AG04450 (cell line): ENCODE results near the gene PTPRQ. TPM values are rescaled to one million over a fixed set of nuclear protein-coding genes. Genes with fewer than 3 reads are reported as not detected.

Experiments used
- CTCF ChIA-PET: fragments of 300-600, 350-600 bp; formaldehyde crosslinking; extraction: SDS; loops from one replicate; lab custom pipeline; 2022; ENCODE audit warnings: antibody characterized with exemption, inconsistent platforms; lab: Charles Lee
- POLR2A ChIA-PET: fragments of 350-600 bp; formaldehyde crosslinking; extraction: SDS; loops from one replicate; lab custom pipeline; 2021; ENCODE audit warnings: antibody characterized with exemption, inconsistent platforms; lab: Yijun Ruan, JAX
- DNase-seq: peaks from one replicate; pipeline ENCODE4 v3.0.0-alpha.2; 2011; ENCODE audit warnings: low read depth, low spot score
- H3K27ac ChIP-seq: one replicate; pipeline ENCODE4 v1.5.1; 2012; ENCODE audit warnings: low read depth, low read length, control low read depth
- H3K27me3 ChIP-seq: one replicate; pipeline ENCODE4 v1.6.0; 2012; ENCODE audit warnings: low read length; ENCODE audit not compliant: control insufficient read depth, insufficient read depth
- H3K4me3 ChIP-seq: 2 replicates; pipeline ENCODE4 v1.5.1; 2011; ENCODE audit warnings: mild to moderate bottlenecking, low read depth, low read length, control low read depth
- H3K9me3 ChIP-seq: 2 replicates; pipeline ENCODE4 v1.5.1; 2012; ENCODE audit warnings: low read length; ENCODE audit not compliant: control insufficient read depth, insufficient read depth
- polyA plus RNA-seq: library from polyadenylated mRNA; depleted of rRNA; stranded (reverse); fragments of >200 nt; gene quantifications from 2 replicates; pipeline ENCODE4 v1.2.3, GENCODE V29; 2011
- TF ChIP-seq, protein P1 (sequence below): IDR thresholded peaks from 2 replicates; pipeline ENCODE4 v1.5.1; 2011; ENCODE audit warnings: low read depth, low read length, control low read depth, inconsistent platforms

Gene PTPRQ
- polyA plus RNA-seq, 1 experiment = 1.1 TPM

- TF ChIP-seq, protein P1, sequence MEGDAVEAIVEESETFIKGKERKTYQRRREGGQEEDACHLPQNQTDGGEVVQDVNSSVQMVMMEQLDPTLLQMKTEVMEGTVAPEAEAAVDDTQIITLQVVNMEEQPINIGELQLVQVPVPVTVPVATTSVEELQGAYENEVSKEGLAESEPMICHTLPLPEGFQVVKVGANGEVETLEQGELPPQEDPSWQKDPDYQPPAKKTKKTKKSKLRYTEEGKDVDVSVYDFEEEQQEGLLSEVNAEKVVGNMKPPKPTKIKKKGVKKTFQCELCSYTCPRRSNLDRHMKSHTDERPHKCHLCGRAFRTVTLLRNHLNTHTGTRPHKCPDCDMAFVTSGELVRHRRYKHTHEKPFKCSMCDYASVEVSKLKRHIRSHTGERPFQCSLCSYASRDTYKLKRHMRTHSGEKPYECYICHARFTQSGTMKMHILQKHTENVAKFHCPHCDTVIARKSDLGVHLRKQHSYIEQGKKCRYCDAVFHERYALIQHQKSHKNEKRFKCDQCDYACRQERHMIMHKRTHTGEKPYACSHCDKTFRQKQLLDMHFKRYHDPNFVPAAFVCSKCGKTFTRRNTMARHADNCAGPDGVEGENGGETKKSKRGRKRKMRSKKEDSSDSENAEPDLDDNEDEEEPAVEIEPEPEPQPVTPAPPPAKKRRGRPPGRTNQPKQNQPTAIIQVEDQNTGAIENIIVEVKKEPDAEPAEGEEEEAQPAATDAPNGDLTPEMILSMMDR = no peak
- H3K9me3 ChIP-seq = no peaks in the 10 kb centered on the region
- no peak for DNase-seq
- H3K27ac ChIP-seq = no peak overlapping the region
- POLR2A ChIA-PET = no interaction called here
- CTCF ChIA-PET = no interaction called here
- no peaks in the 10 kb centered on the region for H3K27me3 ChIP-seq
- no peak overlapping the region for H3K4me3 ChIP-seq
Observed at GRCh38 chr12:80698847-80699542, 255.0 kb downstream of the PTPRQ start.

DNA sequence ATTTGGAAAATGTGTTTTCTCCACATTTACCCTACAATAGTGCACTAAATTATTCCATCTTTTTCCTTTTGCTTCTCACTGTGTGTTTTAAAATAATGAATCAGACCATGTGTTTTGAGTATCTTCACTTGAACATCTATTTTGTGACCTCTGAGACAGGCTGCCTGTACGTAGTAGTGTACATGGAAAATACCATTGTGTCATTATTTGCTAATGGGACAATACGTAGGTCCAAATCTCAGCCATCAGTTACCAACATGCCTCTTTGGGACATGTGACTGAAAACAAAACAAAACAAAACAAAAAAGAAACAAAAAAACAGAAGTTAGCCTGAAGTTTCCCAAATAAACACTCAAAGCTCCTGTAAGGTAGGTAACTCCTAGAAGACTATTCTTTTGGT lies 256.3 kb downstream of the PTPRQ start:
- Histone ChIP-seq H3K9me3 (no peaks in the 10 kb centered on the region), H3K27ac (no peak overlapping the region), H3K27me3 (no peaks in the 10 kb centered on the region), H3K4me3 (no peak overlapping the region)
- CTCF ChIA-PET = no interaction called here
- no peak for DNase-seq
- TF ChIP-seq, protein P1 = no peak
- POLR2A ChIA-PET = no interaction called here

DNA sequence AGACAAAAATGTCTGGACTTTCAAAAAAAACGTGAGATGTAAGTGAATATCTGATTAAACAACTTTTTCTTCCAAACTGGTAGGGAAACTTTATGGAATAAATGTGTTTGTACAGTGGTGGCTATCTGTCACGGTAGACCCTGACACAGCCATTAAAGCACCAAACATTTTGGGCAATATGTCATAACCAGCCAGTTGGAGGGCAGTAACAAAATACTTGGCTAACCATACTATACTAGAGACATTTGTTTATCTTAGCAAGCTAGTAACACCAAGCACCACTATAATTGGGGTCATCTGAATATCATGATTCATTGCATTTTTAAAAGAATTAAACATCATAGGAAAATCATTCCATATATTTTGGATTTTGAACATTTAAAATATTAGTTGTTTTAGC lies 257.4 kb downstream of the PTPRQ start:
- TF ChIP-seq, protein P1 = no peak
- Histone ChIP-seq H3K27ac (no peak overlapping the region), H3K4me3 (no peak overlapping the region), H3K9me3 (no peaks in the 10 kb centered on the region), H3K27me3 (no peaks in the 10 kb centered on the region)
- POLR2A ChIA-PET = no interaction called here
- CTCF ChIA-PET = no interaction called here
- DNase-seq = no peak

GRCh38 chr12:80702889-80703805 lies 259.1 kb downstream of the PTPRQ start:
- Histone ChIP-seq H3K27ac (peak overlapping the region; percentile 41), H3K27me3 (no peaks in the 10 kb centered on the region), H3K4me3 (peak overlapping the region; percentile 14; the same call in 1 of the 2 replicates), H3K9me3 (peaks cover 6% of the 10 kb centered on the region; the same call in 1 of the 2 replicates)
- DNase-seq = peak; percentile 16
- ChIA-PET POLR2A (no interaction called here), CTCF (no interaction called here)
- TF ChIP-seq, protein P1 = no peak

DNA sequence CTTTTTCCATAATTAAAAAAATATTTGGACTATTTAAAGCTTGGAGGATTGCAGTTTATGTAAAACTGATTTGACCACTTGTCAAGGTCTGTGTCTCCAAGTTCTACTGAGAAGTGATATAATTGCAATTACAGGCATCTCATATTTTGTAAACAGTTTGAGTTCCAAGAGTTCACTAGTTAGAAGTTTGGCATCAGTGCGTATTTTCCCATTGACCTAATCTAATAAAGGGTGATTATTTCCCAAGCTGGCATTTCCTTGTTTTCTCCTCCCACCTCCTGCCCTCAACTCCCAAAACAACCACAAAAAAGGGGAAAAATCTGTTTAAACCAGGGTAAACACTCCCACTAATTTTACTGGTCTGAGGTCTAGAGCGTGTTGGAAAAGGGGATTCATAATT lies 260.4 kb downstream of the PTPRQ start:
- no peak for DNase-seq
- H3K27me3 ChIP-seq = no peaks in the 10 kb centered on the region
- CTCF ChIA-PET = no interaction called here
- TF ChIP-seq, protein P1 = no peak
- no peak overlapping the region for H3K27ac ChIP-seq
- H3K4me3 ChIP-seq = no peak overlapping the region
- POLR2A ChIA-PET = no interaction called here
- peaks cover 12% of the 10 kb centered on the region; the same call in 1 of the 2 replicates for H3K9me3 ChIP-seq
